Transverse colon (tissue), 3 donors: ENCODE measurements around the gene KIFC3.

Source experiments
- CTCF ChIP-seq, 5 experiments: fragments of 200-600 bp in 3 of 5; fragments of 450-650 bp in 2 of 5; sonication (generic) in 3 of 5; IDR thresholded peaks; 1 replicate in 2 of 5; 2 replicates in 3 of 5; pipeline ENCODE4 v1.5.1; 2016 to 2017; ENCODE audit warnings: antibody characterized with exemption in 5 of 5, inconsistent platforms in 3 of 5, mild to moderate bottlenecking in 2 of 5, moderate library complexity in 1 of 5
- EP300 ChIP-seq: sonication (generic); formaldehyde crosslinking; IDR thresholded peaks from one replicate; pipeline ENCODE4 v1.6.1; 2017; ENCODE audit warnings: antibody characterized with exemption, low read depth
- POLR2A ChIP-seq: fragments of 450-650 bp; IDR thresholded peaks from one replicate; pipeline ENCODE4 v1.6.1; 2016; ENCODE audit warnings: antibody characterized with exemption, mild to moderate bottlenecking, moderate library complexity

- no peak for TF ChIP-seq CTCF (IDR thresholded peaks at IDR 0.05)
- no peak for TF ChIP-seq POLR2A
- TF ChIP-seq EP300, result no peak
These were observed 67.9 kb downstream of the KIFC3 start for GRCh38 chr16:57734308-57734924.
